K562 (cell line): ENCODE measurements around the gene GET4. TPM values are rescaled to one million over a fixed set of nuclear protein-coding genes. Genes with fewer than 3 reads are reported as not detected.

Experiments used
- E2F8 ChIP-seq: fragments of 450-650 bp; IDR thresholded peaks from 2 replicates; pipeline ENCODE4 v1.7.1; 2018; ENCODE audit warnings: mild to moderate bottlenecking, low read depth; ENCODE audit not compliant: partially characterized antibody
- ETS1 ChIP-seq: conservative IDR thresholded peaks from 2 replicates; pipeline ENCODE4 v1.6.1; 2011; ENCODE audit warnings: low read depth, mild to moderate bottlenecking, low read length; ENCODE audit not compliant: control insufficient read depth
- JUN ChIP-seq, 2 experiments: sonication (generic) in 1 of 2; formaldehyde crosslinking in 1 of 2; IDR thresholded peaks; 2 replicates each; pipeline versions ENCODE4 v1.6.1 to v1.8.0; 2012 to 2022; ENCODE audit warnings: borderline replicate concordance in 2 of 2, mild to moderate bottlenecking in 2 of 2, improper control_type of control experiment in 1 of 2, low read depth in 1 of 2, low read length in 1 of 2, missing genetic modification reagents in 1 of 2
- MLLT1 ChIP-seq, 2 experiments: fragments of 450-650 bp; IDR thresholded peaks; 2 replicates each; pipeline ENCODE4 v1.6.1; 2016
- NFRKB ChIP-seq: fragments of 450-650 bp; IDR thresholded peaks from 2 replicates; pipeline ENCODE4 v1.6.1; 2016; ENCODE audit warnings: low read depth
- NFYB ChIP-seq: IDR thresholded peaks from 2 replicates; pipeline ENCODE4 v1.6.1; 2011; ENCODE audit warnings: mild to moderate bottlenecking, moderate library complexity; ENCODE audit not compliant: insufficient read length; ENCODE audit errors: extremely low read depth
- U2AF2 ChIP-seq: fragments of 200-400 bp; formaldehyde crosslinking; optimal IDR thresholded peaks from 2 replicates; pipeline ENCODE3; 2017; ENCODE audit warnings: low read depth, mild to moderate bottlenecking, low read length
- ZBTB9 ChIP-seq: fragments of 450-650 bp; formaldehyde crosslinking; IDR thresholded peaks from 2 replicates; pipeline ENCODE4 v1.4.0; 2020; ENCODE audit warnings: mild to moderate bottlenecking, moderate library complexity
- ZNF584 ChIP-seq: fragments of 200-800 bp; sonication (Bioruptor generic); IDR thresholded peaks from 2 replicates; pipeline ENCODE4 v1.6.1; 2016; ENCODE audit warnings: low read depth, mild to moderate bottlenecking, missing genetic modification characterization, missing compliant biosample characterization
- ZNF668 ChIP-seq: fragments of 250-450 bp; sonication (Bioruptor Pico); IDR thresholded peaks from 2 replicates; pipeline ENCODE4 v1.8.0; 2022; ENCODE audit warnings: mild to moderate bottlenecking, inconsistent platforms
- ZNF740 ChIP-seq, 3 experiments: fragments of 200-800 bp in 1 of 3; sonication (Bioruptor generic) in 1 of 3; sonication (generic) in 1 of 3; formaldehyde crosslinking in 1 of 3; IDR thresholded peaks; 2 replicates each; pipeline versions ENCODE4 v1.6.1 to v1.8.0; 2016 to 2022; ENCODE audit warnings: mild to moderate bottlenecking in 2 of 3, missing compliant biosample characterization in 2 of 3, missing genetic modification characterization in 2 of 3, missing genetic modification reagents in 1 of 3
- polyA plus RNA-seq, 8 experiments: library from polyadenylated mRNA; depleted of rRNA in 4 of 8; stranded (reverse) in 5 of 8; unstranded in 3 of 8; fragments of >200 nt; fragmentation: Nextera tagmentation in 2 of 8; fragmentation: Illumina TruSeq in 1 of 8; extraction: Ambion mirVana in 2 of 8; extraction: Trizol in 1 of 8; gene quantifications; 2 replicates each; pipeline versions ENCODE4 v1.2.1 to v1.2.3, GENCODE V29; 2011 to 2014; ENCODE audit warnings: inconsistent platforms in 1 of 8, missing spikeins in 1 of 8
- total RNA-seq, 7 experiments: library from RNA; depleted of rRNA in 6 of 7; stranded (reverse); fragments of >200 nt in 6 of 7; fragmentation: Illumina TruSeq in 2 of 7; extraction: Trizol in 2 of 7; gene quantifications; 2 replicates each; pipeline versions ENCODE4 v1.2.1 to v1.2.3, GENCODE V29; 2011 to 2021; ENCODE audit warnings: low replicate concordance in 1 of 7

Gene GET4
- total and polyA plus RNA-seq, 9 of the 15 experiments (the other 6 are each of a cell fraction or from before 2014, with no cell fraction given), result 0.99 to 122 (median 40.4) TPM

- peak in 1 of 2 experiments; percentile 10; a peak in 1 of 4 replicates for TF ChIP-seq MLLT1 (IDR thresholded peaks at IDR 0.05)
- TF ChIP-seq ZNF584 (CRISPR knock-in tag), result no peak
- TF ChIP-seq NFRKB, result no peak
- TF ChIP-seq JUN (IDR thresholded peaks at IDR 0.05; ENCODE audit: borderline replicate concordance, low read depth, low read length), result no peak
- TF ChIP-seq JUN (CRISPR knock-in tag; IDR thresholded peaks at IDR 0.05; ENCODE audit: borderline replicate concordance), result no peak
- no peak for TF ChIP-seq ETS1
- no peak for TF ChIP-seq ZNF740 (CRISPR knock-in tag; IDR thresholded peaks at IDR 0.05)
- TF ChIP-seq ZNF740 (tag; IDR thresholded peaks at IDR 0.05), result no peak
- TF ChIP-seq E2F8, result no peak
- no peak for TF ChIP-seq ZBTB9 (CRISPR knock-in tag)
- no peak for TF ChIP-seq U2AF2
- TF ChIP-seq NFYB, result no peak
- TF ChIP-seq ZNF668, result no peak
These were observed 1.2 kb downstream of the GET4 start (continued) for GRCh38 chr7:877312-878232.
